HG02588 (cell line): ENCODE measurements around the gene STK4.

Source experiments
- ATAC-seq: cut with Tn5 transposase; IDR thresholded peaks from one replicate; pipeline ENCODE4 v1.9.1; 2021; ENCODE audit warnings: mild to moderate bottlenecking, moderate library complexity; ENCODE audit not compliant: unreplicated experiment

Gene STK4

DNA sequence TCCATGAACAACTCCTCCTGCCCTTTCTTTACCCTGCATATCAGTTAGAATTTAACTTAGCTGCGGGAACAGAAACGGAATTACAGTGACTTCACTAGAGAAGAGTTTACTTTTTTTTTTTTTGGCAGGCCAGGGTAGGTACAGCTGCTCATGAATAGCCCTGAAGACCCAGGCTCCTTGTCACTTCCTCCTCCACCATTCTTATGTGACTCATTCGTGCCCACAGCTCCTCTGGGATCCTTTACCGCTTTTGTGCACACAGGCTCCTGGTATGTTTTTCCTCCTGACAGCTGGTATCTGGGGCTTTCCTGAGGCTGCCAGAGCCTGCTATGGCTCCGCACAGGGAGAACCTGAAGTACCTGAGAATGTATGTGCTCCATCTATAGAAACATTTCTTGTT is 138.5 kb downstream of the STK4 start:
- ATAC-seq = no peak

- no peak for ATAC-seq
Measured at GRCh38 chr20:45105317-45105716, 139.0 kb downstream of the STK4 start.

DNA sequence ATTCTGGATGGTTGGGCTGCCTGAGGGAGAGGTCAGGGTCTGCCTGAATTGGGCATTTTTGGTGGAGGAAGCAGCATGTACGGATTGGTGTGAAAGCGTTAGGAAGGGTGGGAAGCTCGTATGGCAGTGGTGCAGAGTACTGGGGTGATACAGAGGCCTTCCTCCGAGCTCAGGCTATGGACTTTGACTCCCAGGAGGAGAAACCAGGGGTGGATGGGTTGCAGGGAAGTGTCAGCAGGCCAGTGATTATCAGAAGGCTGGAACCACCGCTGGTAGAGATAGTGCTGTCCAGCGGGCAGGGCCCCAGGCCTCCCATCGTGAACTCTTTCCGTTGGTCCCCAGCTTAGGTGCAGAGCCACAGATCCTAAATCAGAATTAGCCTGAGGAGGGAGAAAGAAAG is 143.3 kb downstream of the STK4 start:
- no peak for ATAC-seq

DNA sequence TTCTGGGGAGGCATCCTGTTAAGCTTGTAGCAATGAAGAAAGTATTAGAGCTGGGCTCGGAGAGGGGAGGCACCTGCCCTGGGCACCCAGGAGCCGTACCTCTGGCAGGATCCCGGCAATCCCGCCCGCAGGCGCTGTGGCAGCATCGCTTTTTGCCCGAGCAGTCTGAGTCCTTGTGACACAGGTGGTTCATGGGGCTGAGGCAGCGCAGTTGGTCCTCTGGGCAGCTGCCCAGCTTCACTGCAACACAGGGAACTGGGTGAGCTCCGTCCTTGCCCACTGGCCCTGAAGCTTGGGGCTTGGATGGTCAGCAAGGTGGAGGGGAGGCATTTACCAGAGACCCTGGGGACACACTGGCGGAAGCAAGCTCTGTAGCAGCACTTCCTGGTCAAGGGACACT is 144.0 kb downstream of the STK4 start:
- no peak for ATAC-seq

GRCh38 chr20:45111285-45111684 is 145.0 kb downstream of the STK4 start:
- no peak for ATAC-seq

DNA sequence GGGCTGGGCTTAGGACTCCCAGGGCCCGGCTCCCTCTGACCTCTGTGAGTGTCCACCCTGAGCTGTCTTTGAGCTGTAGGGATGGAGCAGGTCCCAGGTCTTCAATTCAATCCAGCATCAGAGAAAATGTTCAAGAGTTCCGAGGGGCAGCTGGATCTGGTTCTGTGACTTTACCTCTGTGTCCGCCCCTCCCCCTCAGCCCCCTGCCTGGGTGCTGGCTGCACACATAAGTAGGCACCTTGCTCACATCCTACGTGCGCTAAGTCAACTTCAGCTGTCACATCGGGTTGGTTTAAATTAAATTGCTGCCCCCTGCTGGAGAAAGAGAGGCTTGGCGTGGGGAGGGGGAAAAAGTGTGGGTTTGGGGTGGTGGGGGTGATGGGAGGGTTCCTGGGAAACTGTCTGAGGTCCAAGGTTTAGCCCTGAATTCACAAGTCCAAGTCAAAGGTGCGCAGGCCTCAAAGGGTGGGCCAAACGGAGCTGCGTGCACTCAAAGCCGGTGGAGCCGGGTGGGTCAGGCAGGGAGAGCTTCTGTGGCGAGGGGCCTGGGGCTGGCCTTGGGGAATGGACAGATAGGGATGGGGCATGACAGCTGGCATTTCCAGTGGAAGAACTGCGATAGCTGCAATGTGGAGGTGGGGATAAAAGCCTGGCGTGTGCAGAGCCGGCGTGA is 145.6 kb downstream of the STK4 start:
- no peak for ATAC-seq

GRCh38 chr20:45112754-45113153 is 146.4 kb downstream of the STK4 start:
- no peak for ATAC-seq

DNA sequence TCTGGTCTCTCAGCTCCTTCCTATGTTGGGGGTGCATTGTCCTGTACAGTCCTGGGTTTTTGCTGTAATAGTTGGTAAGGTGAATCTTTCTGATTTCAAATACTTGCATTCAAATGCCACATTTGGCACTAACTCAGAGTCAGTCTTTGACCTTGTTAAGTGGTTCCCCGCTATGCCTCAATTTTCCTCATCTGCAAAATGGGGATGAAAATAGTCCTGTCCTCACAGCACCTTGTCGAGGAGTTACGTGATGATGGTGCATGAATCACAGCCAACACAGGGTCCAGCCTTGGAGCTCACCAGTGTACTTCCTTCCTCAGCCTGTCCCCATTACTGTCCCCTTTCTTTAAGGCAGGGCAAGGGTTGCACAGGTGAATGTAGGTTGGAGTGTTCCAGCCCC is 147.6 kb downstream of the STK4 start:
- no peak for ATAC-seq

DNA sequence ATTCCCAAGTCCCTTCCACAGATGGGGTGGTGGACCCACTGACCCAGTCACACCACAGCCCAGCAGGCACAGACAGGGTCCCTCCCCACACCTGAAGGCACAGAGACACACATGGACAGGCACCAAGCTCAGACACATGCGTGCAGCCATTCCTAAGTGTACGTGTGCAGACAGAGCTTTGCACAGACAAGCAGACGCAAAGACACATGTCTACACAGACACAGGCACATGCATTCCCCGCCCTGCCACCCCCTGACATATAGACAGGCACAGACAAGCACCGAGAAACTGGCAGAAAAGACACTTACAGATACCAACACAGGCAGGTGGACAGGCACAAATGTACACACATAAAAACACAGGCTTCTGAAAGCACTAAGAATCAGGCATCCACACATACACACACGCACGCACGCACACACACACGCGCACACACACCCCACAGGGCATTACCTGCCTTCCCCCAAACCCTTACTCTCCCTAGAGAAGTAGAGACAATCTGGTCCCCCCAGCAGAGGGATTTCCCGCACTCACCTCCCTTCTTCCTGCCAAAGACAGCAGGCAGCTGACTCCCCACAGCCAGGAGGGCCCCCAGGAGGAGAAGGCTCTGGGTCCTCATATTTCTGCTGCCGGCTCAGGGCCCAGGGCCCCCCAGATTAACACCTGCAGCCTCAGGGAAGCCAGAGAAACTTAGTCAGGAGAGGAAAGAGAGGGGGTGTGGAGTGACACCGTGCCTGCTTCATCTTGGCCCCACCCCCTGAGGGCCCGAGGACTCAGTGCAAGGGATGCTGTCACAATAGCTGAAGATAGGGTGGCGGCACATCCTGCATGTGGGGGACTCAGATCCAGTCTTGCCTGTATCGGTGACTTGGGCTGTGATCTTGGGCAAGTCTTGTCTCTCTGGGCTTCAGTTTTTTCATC is 148.4 kb downstream of the STK4 start, which contains the start of gene WFDC5:
Gene WFDC5, minus strand, starts transcription at position 710 of the 921 bp plus-strand sequence. Its CDS starts 91 bp downstream, at position 619.
- no peak for ATAC-seq

DNA sequence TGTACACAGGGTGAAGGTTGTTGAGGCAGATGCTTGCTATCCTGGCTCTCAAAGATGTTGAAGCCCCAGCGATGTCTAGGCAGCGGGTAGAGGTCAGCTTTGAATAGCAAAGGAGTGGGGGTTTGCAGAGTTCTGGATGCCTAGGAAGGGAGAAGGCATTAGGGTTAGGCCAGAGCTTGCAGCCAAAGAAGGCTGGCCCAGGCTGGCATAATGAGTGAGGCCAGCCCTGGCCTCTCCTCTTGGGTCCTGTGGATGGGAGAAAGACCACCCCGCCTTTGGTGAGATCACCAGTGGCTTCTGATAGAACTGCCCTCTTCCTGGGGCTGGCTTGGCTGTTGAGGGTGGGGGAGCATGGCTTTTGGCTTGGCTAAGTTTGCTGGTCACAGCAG is 149.1 kb downstream of the STK4 start:
- no peak for ATAC-seq

GRCh38 chr20:45115829-45116228 is 149.5 kb downstream of the STK4 start:
- ATAC-seq = no peak

DNA sequence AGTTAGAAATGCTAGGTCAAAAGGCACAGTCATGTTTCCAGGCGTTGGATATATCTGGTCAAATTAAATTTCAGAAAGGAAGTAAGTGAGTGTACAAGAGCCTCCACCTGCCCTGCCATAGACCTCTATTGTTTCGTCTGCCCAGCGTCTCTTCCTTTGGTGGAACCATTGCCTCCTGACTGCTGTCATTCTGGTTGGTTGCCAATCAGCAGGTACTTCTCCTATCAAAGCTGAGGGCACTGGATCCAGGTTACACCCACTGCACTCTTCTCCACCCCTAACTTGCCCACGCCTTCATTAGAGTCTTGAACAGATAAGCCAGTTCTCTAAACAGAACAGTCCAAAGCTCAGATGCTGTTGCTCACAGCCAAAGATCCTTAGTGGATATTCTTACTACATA is 151.3 kb downstream of the STK4 start:
- no peak for ATAC-seq

DNA sequence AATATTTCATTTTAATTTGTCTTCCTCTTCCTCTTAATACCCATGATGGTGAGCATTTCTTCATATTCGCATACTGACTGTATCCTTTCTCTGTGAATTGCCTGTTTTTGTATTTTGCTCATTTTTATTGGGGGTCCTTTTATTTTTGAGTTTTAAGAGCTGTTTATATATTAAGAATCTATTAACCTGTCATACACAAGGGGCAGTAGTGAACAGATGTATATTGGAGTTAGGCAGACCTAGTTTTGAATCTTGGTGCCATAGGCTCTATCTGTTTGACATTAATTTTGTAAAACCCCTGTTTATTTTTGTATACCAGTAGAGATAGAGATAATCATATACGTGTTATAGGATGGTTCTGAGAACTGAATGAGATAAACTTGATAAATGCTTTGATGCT is 151.7 kb downstream of the STK4 start:
- ATAC-seq = no peak

- ATAC-seq = no peak
Measured at GRCh38 chr20:45119556-45120266, 153.4 kb downstream of the STK4 start.

DNA sequence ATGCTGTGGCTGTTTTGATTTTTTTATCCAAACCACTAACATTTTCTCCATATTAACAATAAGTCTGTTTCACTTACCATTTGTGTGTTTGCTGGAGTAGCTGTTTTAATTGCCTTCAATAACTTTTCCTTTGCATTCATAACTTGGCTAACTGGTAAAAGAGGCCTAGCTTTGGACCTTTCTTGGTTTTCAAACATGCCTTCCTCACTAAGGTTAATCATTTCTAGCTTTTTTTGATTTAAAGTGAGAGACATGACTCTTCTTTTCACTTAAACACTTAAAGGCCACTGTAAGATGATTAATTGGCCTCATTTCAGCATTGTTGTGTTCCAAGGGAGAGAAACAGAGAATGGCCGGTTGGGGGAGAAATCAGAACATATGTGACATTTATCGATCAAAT is 155.1 kb downstream of the STK4 start:
- no peak for ATAC-seq

GRCh38 chr20:45124365-45124764 is 158.1 kb downstream of the STK4 start, which contains the start of gene WFDC12:
WFDC12 (minus strand) TSS chr20:45124465; CDS start chr20:45124447, 18 bp downstream.
- ATAC-seq = no peak

GRCh38 chr20:45128099-45128498 is 161.8 kb downstream of the STK4 start:
- no peak for ATAC-seq
